ENCODE measurements around the gene RALB. TPM values are rescaled to one million over a fixed set of nuclear protein-coding genes. Genes with fewer than 3 reads are reported as not detected.

The RALB gene
- total RNA-seq, 2 experiments from 2014 or later, result 39.4 to 45.4 TPM

DNA sequence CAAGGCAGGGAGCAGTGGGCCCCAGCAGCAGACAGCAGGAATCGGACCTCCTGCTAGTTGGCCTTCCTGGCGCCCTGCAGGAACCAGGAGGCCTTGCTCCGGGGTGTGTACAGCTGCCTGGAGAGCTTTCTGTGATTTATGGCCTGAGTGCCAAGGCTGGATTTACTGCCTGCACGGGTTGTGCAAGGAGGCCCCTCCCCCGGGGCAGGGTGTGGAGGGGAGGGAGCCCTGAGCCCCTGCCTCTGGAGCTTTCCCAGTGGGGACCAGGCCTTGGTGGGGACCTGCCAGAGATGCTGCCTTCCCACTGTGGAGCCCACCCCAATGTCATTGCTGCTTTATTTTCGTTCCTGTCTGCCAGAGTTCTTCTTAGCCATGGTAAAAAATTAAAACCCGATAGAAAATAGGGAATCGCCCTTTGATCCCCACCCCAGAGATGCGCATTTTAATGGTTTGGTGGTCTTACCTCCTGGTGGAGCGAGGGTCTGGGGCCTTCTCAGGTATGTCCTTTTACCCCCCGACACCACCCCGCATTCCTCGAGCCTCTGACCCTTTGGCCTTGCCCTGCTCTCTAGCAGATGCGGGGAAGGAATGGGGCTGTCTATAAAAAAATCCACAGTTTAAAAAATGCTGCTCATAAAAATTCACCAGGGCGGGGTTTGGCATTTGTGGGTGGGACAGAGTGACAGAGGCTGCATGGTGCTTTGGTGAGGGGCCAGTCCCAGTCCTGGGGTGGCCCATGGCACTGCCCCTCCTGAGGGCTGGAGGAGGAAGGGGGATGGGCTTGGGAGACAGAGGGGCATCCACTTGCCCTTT is 6.9 kb upstream of the RALB start:
- Mint-ChIP-seq H3K4me3 (no peak overlapping the region), H3K27me3 (ENCODE audit: low read depth) (peaks cover 27% of the 10 kb centered on the region), H3K9me3 (ENCODE audit: insufficient read depth) (no peaks in the 10 kb centered on the region), H3K4me1 (ENCODE audit: low read depth) (peaks cover 26% of the 10 kb centered on the region), H3K36me3 (ENCODE audit: low read depth) (peaks cover 4% of the 10 kb centered on the region), H3K27ac (no peak overlapping the region)
- CTCF ChIA-PET, result no interaction called here
- DNase-seq (no peak), ATAC-seq (no peak)
- POLR2A ChIA-PET, result interaction anchor here (0.7 kb wide), 1 partner anchor 18 kb away, joined by 3 read pairs; no protein-coding TSS in a partner anchor

DNA sequence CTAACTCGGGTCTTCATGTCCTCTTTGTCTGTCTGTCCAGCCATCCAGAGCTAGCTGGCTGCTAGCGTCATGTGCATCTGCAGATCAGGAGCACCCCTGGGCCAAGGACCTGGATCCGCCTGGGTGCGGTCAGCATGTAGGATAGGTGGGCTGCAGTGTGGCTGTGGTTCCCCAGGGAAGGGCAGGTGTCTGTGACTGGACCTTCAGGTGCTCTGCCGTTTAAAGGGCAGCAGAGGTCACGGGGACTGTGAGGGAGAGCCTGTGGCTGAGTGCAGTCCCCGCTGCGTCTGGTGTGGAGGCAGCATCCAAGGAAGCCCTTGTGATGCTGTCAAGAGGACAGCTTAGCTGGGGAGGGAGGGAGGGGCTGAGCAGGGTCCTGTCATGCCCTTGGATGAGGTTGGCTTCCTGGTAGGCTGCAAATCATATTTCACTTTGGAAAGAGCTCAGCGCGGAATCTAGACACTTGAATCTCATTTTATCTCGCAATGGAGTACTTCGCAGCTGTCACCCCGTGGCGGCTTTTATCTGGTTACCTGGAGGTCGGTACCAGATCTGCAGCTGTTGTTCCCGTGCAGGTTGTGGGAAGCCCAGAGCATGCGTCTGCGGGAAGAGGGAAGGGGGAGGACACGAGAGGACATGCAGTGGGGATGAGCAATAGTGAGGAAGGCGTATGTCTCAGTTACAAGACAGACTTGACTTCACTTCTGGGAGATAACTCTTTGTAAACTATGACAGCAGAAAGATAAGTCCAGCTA is 5.9 kb upstream of the RALB start:
- DNase-seq, result no peak
- Mint-ChIP-seq H3K36me3 (ENCODE audit: low read depth) (peaks cover 4% of the 10 kb centered on the region), H3K27ac (peak overlapping the region; percentile 40), H3K9me3 (ENCODE audit: insufficient read depth) (no peaks in the 10 kb centered on the region), H3K4me1 (ENCODE audit: low read depth) (peaks cover 29% of the 10 kb centered on the region), H3K27me3 (ENCODE audit: low read depth) (peaks cover 29% of the 10 kb centered on the region), H3K4me3 (no peak overlapping the region)
- ChIA-PET CTCF (interaction anchor here (1.3 to 2.1 kb wide), 4 partner anchors 11 to 70 kb away, joined by 3 to 7 read pairs (median 6); no protein-coding TSS in a partner anchor), POLR2A (interaction anchor here (0.6 to 1.3 kb wide), 2 partner anchors 24 to 238 kb away, joined by 3 to 4 read pairs; partner anchors contain the start of gene TMEM185B)
- no peak for ATAC-seq

DNA sequence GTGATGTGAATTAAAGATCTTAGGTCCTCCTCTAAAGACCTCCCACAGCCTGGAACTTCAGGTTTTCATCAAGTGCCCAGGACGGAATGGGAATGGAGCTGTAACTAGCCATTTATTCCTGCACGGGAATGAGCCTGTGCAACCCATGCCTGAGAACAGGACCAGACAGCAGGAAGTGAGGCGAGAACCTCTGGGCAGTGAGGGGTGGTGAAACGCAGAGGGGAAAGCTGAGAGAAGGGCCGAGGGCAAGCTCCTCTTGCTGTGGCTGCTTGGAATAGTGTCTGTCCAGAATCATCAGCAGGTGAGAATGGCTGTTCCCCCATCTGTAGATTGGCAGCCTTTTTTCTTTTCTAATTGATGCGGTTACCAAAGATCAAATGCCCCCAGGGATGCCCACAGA is 4.8 kb upstream of the RALB start:
- CTCF ChIA-PET, result interaction anchor here (1.2 to 2.1 kb wide), 4 partner anchors 12 to 138 kb away, joined by 3 to 7 read pairs (median 6); no protein-coding TSS in a partner anchor
- Mint-ChIP-seq H3K27me3 (ENCODE audit: low read depth) (peaks cover 29% of the 10 kb centered on the region), H3K4me3 (no peak overlapping the region), H3K36me3 (ENCODE audit: low read depth) (peaks cover 4% of the 10 kb centered on the region), H3K9me3 (ENCODE audit: insufficient read depth) (no peaks in the 10 kb centered on the region), H3K27ac (no peak overlapping the region), H3K4me1 (ENCODE audit: low read depth) (peaks cover 36% of the 10 kb centered on the region)
- POLR2A ChIA-PET, result interaction anchor here (0.8 to 1.3 kb wide), 3 partner anchors 12 to 25 kb away, joined by 3 to 4 read pairs (median 3); partner anchors contain the start of gene TMEM185B
- DNase-seq, result no peak
- no peak for ATAC-seq

DNA sequence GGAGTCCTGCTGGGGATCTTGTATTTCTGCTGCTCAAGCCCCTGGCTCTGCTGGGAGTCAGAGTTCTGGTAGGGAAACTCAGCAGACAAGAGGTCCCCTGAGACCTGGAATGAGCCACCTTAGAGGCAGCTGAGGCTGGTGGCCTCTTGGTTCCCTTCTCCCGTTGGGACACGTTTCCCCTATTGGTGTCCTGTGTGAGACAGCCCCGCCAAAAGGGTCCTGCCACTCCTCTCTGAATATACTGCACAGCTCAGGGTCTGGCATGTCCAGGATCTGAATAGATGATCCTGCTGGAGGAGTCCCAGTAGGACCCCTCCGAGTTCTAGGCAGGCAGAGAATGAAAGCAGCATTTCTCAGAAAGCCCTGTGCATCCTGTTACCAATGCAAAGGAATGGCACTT is 2.0 kb upstream of the RALB start:
- CTCF ChIA-PET, result interaction anchor here (3.0 kb wide), 1 partner anchor 63 kb away, joined by 26 read pairs; no protein-coding TSS in a partner anchor
- DNase-seq (no peak), ATAC-seq (no peak)
- peaks cover 16% of the 10 kb centered on the region for H3K36me3 Mint-ChIP-seq (ENCODE audit: low read depth)
- H3K4me1 Mint-ChIP-seq (ENCODE audit: low read depth), result peaks cover 56% of the 10 kb centered on the region
- H3K27me3 Mint-ChIP-seq (ENCODE audit: low read depth), result peaks cover 29% of the 10 kb centered on the region
- POLR2A ChIA-PET, result interaction anchor here (1.1 to 2.5 kb wide), 2 partner anchors 18 kb away, joined by 4 to 17 read pairs; no protein-coding TSS in a partner anchor
- H3K9me3 Mint-ChIP-seq (ENCODE audit: insufficient read depth), result no peaks in the 10 kb centered on the region
- H3K27ac Mint-ChIP-seq, result no peak overlapping the region
- H3K4me3 Mint-ChIP-seq, result no peak overlapping the region

DNA sequence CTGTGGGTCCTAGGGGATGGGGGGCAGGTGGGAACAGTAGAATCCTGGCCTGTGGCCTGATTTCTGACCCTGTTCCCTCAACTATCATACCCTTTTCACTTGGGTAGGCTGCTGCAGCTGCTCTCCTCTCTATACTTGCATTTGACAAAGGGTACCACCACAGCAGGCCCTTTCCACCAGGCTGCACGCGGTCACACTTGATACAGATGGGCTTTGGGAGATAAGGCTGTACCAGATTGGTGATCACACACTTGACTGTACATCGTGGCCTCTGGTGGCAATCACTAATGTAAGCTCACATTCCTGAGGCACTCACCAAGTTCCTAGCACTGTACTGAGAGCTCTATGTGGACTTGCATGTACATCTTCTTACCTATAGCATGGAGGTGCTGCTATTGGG is 1.6 kb upstream of the RALB start:
- Mint-ChIP-seq H3K27ac (no peak overlapping the region), H3K27me3 (ENCODE audit: low read depth) (peaks cover 29% of the 10 kb centered on the region), H3K4me1 (ENCODE audit: low read depth) (peaks cover 60% of the 10 kb centered on the region), H3K36me3 (ENCODE audit: low read depth) (peaks cover 19% of the 10 kb centered on the region), H3K4me3 (no peak overlapping the region), H3K9me3 (ENCODE audit: insufficient read depth) (no peaks in the 10 kb centered on the region)
- no peak for DNase-seq
- CTCF ChIA-PET, result interaction anchor here (1.4 to 3.0 kb wide), 4 partner anchors 62 to 572 kb away, joined by 3 to 26 read pairs (median 6); partner anchors contain the start of gene TMEM177
- POLR2A ChIA-PET, result interaction anchor here (0.8 to 2.5 kb wide), 2 partner anchors 19 to 26 kb away, joined by 4 to 17 read pairs; no protein-coding TSS in a partner anchor
- ATAC-seq, result no peak

DNA sequence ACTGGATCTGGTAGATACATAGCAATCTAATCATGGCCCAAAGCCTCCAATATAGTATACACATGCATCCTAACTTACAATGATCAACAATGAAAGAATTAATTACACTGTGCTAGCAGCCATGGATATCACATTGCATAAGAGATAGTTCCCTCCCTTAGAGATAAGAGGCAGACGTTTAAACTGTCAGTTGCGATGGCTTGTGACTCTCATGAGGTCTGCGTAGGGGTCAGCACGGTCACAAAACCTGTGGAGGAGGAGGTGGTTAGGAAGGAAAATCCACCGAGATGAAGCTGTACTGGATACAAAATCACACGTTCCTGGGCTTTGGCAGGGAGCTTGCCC is 800 bp upstream of the RALB start:
- H3K36me3 Mint-ChIP-seq (ENCODE audit: low read depth), result peaks cover 27% of the 10 kb centered on the region
- H3K9me3 Mint-ChIP-seq (ENCODE audit: insufficient read depth), result no peaks in the 10 kb centered on the region
- ChIA-PET CTCF (interaction anchor here (0.7 to 3.0 kb wide), 8 partner anchors 9 to 573 kb away, joined by 3 to 26 read pairs (median 4); partner anchors contain the start of genes TMEM177 and TMEM185B), POLR2A (interaction anchor here (0.8 to 2.5 kb wide), 5 partner anchors 12 to 63 kb away, joined by 3 to 17 read pairs (median 4); no protein-coding TSS in a partner anchor)
- ATAC-seq, result no peak
- H3K4me1 Mint-ChIP-seq (ENCODE audit: low read depth), result peaks cover 66% of the 10 kb centered on the region
- H3K27me3 Mint-ChIP-seq (ENCODE audit: low read depth), result peaks cover 26% of the 10 kb centered on the region
- DNase-seq, result no peak
- peak overlapping the region; percentile 92 for H3K27ac Mint-ChIP-seq
- peak overlapping the region; percentile 99 for H3K4me3 Mint-ChIP-seq

DNA sequence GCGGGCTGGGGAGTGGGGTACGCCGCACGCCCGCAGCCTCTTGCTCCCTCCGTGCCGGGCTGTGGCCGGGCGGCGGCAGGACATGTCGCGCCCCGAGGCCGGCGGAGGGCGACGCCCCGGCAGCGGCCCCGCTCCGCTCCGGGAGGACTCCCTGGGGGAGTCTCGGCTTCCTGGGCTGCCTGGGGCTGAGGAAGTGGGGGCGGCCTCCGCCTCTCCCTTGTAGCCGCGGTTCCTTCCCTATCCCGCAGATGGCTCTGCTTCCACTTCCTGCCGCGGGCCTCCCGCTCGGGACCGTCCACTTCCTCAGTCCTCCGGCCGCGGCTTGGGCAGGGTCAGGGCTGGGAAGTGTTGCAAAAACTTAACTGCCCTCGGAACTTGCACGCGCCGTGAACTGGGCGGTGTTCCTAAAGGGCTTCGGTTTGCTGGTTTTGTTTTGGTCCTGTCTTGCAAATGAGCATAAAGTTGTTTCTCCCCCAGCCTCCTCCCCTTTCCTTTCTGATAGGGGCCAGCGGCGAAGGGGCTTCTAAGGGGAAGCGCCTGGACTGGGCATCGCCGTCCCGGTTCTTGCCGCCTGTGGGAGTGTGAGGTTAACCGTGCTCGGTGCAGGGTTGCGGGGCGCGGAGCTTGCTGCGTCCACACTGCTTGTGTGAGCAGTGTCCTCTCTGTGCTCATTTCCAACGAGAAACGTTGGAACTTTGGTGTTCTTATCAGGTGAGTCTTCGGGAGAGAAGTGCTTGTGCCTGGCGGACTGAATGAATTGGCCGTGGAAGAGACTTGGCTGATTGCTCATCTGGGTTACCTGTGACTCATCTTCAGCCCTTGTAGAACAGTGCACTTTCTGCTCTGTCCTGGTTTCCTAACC is 600 bp downstream of the RALB start:
- peak; percentile 59 for DNase-seq
- ChIA-PET CTCF (interaction anchor here (1.2 to 3.0 kb wide), 5 partner anchors 20 to 78 kb away, joined by 3 to 26 read pairs (median 5); no protein-coding TSS in a partner anchor), POLR2A (interaction anchor here (0.5 to 2.5 kb wide), 5 partner anchors 13 to 533 kb away, joined by 4 to 17 read pairs (median 5); no protein-coding TSS in a partner anchor)
- Mint-ChIP-seq H3K9me3 (ENCODE audit: insufficient read depth) (no peaks in the 10 kb centered on the region), H3K4me3 (peak overlapping the region; percentile 88), H3K36me3 (ENCODE audit: low read depth) (peaks cover 40% of the 10 kb centered on the region), H3K27me3 (ENCODE audit: low read depth) (peaks cover 18% of the 10 kb centered on the region), H3K27ac (peak overlapping the region; percentile 82), H3K4me1 (ENCODE audit: low read depth) (peaks cover 66% of the 10 kb centered on the region)
- ATAC-seq, result peak; percentile 48

DNA sequence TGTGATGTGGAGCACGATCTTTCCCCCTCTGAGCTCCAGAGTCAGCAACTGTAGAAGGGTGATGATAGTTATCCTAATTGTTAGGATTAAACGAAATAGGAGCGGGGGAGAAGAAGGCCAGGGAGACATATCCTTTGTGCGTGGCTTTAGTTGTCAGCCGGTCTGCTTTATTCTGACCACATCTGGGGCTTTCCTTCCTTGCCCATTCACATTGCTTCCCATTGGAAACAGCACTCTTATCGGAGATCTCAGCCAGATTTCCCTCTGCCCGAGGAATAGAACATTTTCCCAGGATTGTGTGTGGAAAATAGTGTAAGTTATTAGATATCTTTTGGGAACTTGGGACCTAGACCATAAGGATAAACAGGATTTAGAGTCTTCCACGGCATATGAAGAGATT is 1.5 kb downstream of the RALB start:
- no peak for DNase-seq
- ChIA-PET POLR2A (interaction anchor here (0.5 to 1.2 kb wide), 4 partner anchors 22 to 533 kb away, joined by 3 to 6 read pairs (median 4); no protein-coding TSS in a partner anchor), CTCF (interaction anchor here (0.8 to 1.5 kb wide), 3 partner anchors 20 to 79 kb away, joined by 3 to 4 read pairs (median 3); no protein-coding TSS in a partner anchor)
- no peak for ATAC-seq
- Mint-ChIP-seq H3K4me1 (ENCODE audit: low read depth) (peaks cover 65% of the 10 kb centered on the region), H3K9me3 (ENCODE audit: insufficient read depth) (no peaks in the 10 kb centered on the region), H3K27me3 (ENCODE audit: low read depth) (peaks cover 14% of the 10 kb centered on the region), H3K27ac (no peak overlapping the region), H3K4me3 (peak overlapping the region; percentile 88), H3K36me3 (ENCODE audit: low read depth) (peaks cover 47% of the 10 kb centered on the region)

DNA sequence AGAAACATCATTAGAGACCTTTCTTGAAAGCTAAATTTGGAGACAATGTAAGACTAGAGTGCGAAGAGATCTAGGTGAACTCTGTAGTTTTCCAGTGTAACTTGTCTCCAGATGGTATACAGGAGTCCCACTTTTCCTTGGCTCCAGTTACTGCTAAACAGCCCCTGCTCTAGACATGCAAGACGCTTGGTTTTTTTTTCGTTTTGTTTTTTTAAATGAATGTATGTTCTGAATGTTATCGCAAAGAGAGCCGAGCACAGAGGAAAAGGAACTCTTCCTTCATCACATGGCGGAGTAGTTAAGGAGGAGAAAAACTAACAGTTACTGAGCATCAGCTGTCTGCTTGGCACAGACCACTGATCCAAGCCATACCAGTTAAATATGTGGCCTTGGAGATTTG is 2.4 kb downstream of the RALB start:
- H3K27ac Mint-ChIP-seq, result no peak overlapping the region
- CTCF ChIA-PET, result interaction anchor here (0.8 to 1.5 kb wide), 4 partner anchors 10 to 80 kb away, joined by 3 to 4 read pairs (median 4); no protein-coding TSS in a partner anchor
- no peak overlapping the region for H3K4me3 Mint-ChIP-seq

DNA sequence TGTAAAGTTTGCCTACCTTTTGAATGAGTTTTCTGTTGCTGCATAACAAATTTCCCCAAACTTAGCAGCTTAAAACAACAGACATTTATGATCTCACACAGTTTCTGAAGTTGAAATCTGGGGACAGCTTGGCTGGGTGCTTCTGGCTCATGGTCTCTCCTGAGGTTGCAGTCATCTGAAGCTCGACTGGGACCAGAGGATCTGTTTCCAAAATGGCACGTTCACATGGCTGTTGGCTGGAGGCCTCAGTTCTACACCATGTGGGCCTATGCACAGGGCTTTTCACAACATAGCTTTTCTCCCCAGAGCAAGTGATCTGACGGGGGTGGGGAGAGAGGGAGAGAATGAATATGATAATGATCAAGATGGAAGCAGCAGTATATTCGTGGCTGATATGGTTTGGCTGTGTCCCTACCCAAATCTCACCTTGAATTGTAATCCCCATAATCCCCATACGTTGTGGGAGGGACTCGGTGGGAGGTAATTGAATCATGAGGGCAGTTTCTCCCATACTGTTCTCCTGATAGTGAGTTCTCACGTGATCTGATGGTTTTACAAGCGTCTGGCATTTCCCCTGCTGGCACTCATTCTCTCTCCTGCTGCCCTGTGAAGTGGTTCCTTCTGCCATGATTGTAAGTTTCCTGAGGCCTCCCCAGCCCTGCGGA is 3.5 kb downstream of the RALB start:
- peaks cover 58% of the 10 kb centered on the region for H3K36me3 Mint-ChIP-seq (ENCODE audit: low read depth)
- DNase-seq, result no peak
- no peak overlapping the region for H3K4me3 Mint-ChIP-seq
- peaks cover 8% of the 10 kb centered on the region for H3K9me3 Mint-ChIP-seq (ENCODE audit: insufficient read depth)
- peaks cover under 1% of the 10 kb centered on the region for H3K27me3 Mint-ChIP-seq (ENCODE audit: low read depth)
- peaks cover 56% of the 10 kb centered on the region for H3K4me1 Mint-ChIP-seq (ENCODE audit: low read depth)
- H3K27ac Mint-ChIP-seq, result no peak overlapping the region
- ATAC-seq, result no peak
- ChIA-PET CTCF (interaction anchor here (1.2 to 2.6 kb wide), 4 partner anchors 9 to 57 kb away, joined by 3 to 14 read pairs (median 4); no protein-coding TSS in a partner anchor), POLR2A (no interaction called here)

More for the DNA sequence above, 2.4 kb downstream of the RALB start:
- no peak for DNase-seq
- Mint-ChIP-seq H3K36me3 (ENCODE audit: low read depth) (peaks cover 50% of the 10 kb centered on the region), H3K27me3 (ENCODE audit: low read depth) (peaks cover 5% of the 10 kb centered on the region), H3K9me3 (ENCODE audit: insufficient read depth) (no peaks in the 10 kb centered on the region), H3K4me1 (ENCODE audit: low read depth) (peaks cover 61% of the 10 kb centered on the region)
- ATAC-seq, result no peak
- POLR2A ChIA-PET, result no interaction called here
